ENCODE data around the gene SLC66A1.
"Not testable (repeated sequence)": the region's sequence is repeated elsewhere in the genome, so short reads cannot be mapped to it uniquely, and the experiment has no call there.

Gene SLC66A1

GRCh38 chr1:19311931-19312781 is at the start of gene SLC66A1, which contains the start of gene AKR7A2:
TSS of gene SLC66A1 (plus strand) at chr1:19312326. CDS start at chr1:19317678, 5,352 bp downstream.
TSS of gene AKR7A2 (minus strand) at chr1:19312144. CDS start at chr1:19312124, 20 bp downstream.
- DNase-seq (ENCODE audit: low read depth, low spot score) = peak; percentile 98

GRCh38 chr1:19262744-19263143 is 49.4 kb upstream of the SLC66A1 start:
- no peak for DNase-seq (ENCODE audit: low read depth, low spot score)

- DNase-seq (ENCODE audit: low read depth, low spot score) = no peak
These were observed 43.7 kb upstream of the SLC66A1 start for GRCh38 chr1:19268445-19268844.

- peak; percentile 12 for DNase-seq (ENCODE audit: low read depth, low spot score)
These were observed 42.4 kb upstream of the SLC66A1 start for GRCh38 chr1:19269427-19270342.

- not testable (repeated sequence) for DNase-seq (ENCODE audit: low read depth, low spot score)
These were observed 41.8 kb upstream of the SLC66A1 start for GRCh38 chr1:19270343-19270730.

GRCh38 chr1:19272064-19272463 is 40.1 kb upstream of the SLC66A1 start:
- no peak for DNase-seq (ENCODE audit: low read depth, low spot score)

- no peak for DNase-seq (ENCODE audit: low read depth, low spot score)
These were observed 38.9 kb upstream of the SLC66A1 start for GRCh38 chr1:19273106-19273843.

- not testable (repeated sequence) for DNase-seq (ENCODE audit: low read depth, low spot score)
These were observed 38.1 kb upstream of the SLC66A1 start for GRCh38 chr1:19273844-19274531.

GRCh38 chr1:19274636-19275035 is 37.5 kb upstream of the SLC66A1 start:
- DNase-seq (ENCODE audit: low read depth, low spot score) = no peak

- DNase-seq (ENCODE audit: low read depth, low spot score) = no peak
These were observed 28.2 kb upstream of the SLC66A1 start for GRCh38 chr1:19283891-19284290.

GRCh38 chr1:19284881-19285280 is 27.2 kb upstream of the SLC66A1 start:
- no peak for DNase-seq (ENCODE audit: low read depth, low spot score)

- DNase-seq (ENCODE audit: low read depth, low spot score) = not testable (repeated sequence)
These were observed 26.8 kb upstream of the SLC66A1 start for GRCh38 chr1:19285366-19285765.

GRCh38 chr1:19285807-19286206 is 26.3 kb upstream of the SLC66A1 start:
- DNase-seq (ENCODE audit: low read depth, low spot score) = not testable (repeated sequence)

GRCh38 chr1:19287436-19288185 is 24.5 kb upstream of the SLC66A1 start:
- no peak for DNase-seq (ENCODE audit: low read depth, low spot score)

- DNase-seq (ENCODE audit: low read depth, low spot score) = peak; percentile 59
These were observed 23.5 kb upstream of the SLC66A1 start, which contains the start of gene AKR7A3 for GRCh38 chr1:19288324-19289241. TSS of gene AKR7A3 (minus strand) at chr1:19288770. CDS start at chr1:19288709, 61 bp downstream.

- DNase-seq (ENCODE audit: low read depth, low spot score) = no peak
These were observed 22.9 kb upstream of the SLC66A1 start for GRCh38 chr1:19289244-19289643.

- no peak for DNase-seq (ENCODE audit: low read depth, low spot score)
These were observed 17.5 kb upstream of the SLC66A1 start for GRCh38 chr1:19294638-19295037.

GRCh38 chr1:19300211-19300610 is 11.9 kb upstream of the SLC66A1 start:
- DNase-seq (ENCODE audit: low read depth, low spot score) = no peak

- DNase-seq (ENCODE audit: low read depth, low spot score) = not testable (repeated sequence)
These were observed 8.0 kb upstream of the SLC66A1 start for GRCh38 chr1:19304081-19304480.

Measured in astrocyte of the hippocampus (primary cell).